SU-DHL-6 (cell line): ENCODE results near the gene ACHE.

Source experiments
- EZH2phosphoT487 ChIP-seq: fragments of 200-600 bp; sonication (generic), shearing (Covaris generic); conservative IDR thresholded peaks from 2 replicates; pipeline ENCODE4 v1.6.1; 2018; ENCODE audit warnings: mild to moderate bottlenecking, antibody characterized with exemption, low read length, moderate library complexity, mixed read lengths
- TF ChIP-seq, protein P1 (sequence below): fragments of 200-600 bp; sonication (generic); IDR thresholded peaks from one replicate; pipeline ENCODE4 v1.5.1; 2017; ENCODE audit warnings: antibody characterized with exemption, mild to moderate bottlenecking, low read length, moderate library complexity; ENCODE audit not compliant: insufficient read depth, poor library complexity, severe bottlenecking

DNA sequence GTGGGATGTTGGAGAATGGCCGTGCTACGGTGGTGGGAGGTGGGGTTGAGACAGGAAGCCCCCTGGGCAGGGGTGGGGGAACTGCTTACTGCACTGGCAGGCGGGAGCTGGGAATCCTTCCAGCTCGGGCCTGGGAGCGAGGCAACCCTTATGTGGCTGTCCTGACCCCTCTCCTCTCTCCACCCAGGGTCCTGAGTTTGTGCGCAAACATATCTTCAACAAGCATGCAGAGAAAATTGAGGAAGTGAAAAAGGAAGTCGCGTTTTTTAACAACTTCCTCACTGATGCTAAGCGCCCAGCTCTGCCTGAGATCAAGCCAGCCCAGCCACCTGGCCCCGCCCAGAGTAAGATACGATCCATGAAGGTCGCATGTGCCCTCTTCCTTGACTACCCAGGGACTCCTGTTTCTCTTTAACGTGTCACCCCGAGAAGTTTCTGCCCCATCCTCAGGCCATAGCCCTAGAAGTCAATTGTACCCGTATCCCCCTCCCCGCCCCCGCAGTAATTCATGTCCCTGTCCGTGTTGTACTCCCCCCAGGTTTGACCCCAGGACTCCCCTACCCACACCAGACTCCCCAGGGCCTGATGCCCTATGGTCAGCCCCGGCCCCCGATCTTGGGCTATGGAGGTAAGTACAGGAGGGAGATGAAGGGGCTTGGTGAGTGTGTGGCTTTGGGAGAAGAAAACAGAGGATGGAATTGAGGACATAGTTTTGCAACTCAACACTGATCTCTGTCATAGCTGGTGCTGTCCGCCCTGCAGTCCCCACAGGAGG is 8.0 kb downstream of the ACHE start:
- TF ChIP-seq, protein P1, sequence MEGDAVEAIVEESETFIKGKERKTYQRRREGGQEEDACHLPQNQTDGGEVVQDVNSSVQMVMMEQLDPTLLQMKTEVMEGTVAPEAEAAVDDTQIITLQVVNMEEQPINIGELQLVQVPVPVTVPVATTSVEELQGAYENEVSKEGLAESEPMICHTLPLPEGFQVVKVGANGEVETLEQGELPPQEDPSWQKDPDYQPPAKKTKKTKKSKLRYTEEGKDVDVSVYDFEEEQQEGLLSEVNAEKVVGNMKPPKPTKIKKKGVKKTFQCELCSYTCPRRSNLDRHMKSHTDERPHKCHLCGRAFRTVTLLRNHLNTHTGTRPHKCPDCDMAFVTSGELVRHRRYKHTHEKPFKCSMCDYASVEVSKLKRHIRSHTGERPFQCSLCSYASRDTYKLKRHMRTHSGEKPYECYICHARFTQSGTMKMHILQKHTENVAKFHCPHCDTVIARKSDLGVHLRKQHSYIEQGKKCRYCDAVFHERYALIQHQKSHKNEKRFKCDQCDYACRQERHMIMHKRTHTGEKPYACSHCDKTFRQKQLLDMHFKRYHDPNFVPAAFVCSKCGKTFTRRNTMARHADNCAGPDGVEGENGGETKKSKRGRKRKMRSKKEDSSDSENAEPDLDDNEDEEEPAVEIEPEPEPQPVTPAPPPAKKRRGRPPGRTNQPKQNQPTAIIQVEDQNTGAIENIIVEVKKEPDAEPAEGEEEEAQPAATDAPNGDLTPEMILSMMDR, result no peak
- no peak for TF ChIP-seq EZH2phosphoT487
